Loucy (cell line): Measurements from ENCODE around the gene PARD3B.

Experiments used
- H2AFZ ChIP-seq: fragments of 200-600 bp; sonication (generic); 2 replicates; pipeline ENCODE4 v1.6.0; 2016; ENCODE audit warnings: antibody characterized with exemption, mild to moderate bottlenecking, low read length, moderate library complexity
- H3F3A ChIP-seq: fragments of 200-600 bp; 2 replicates; pipeline ENCODE4 v1.6.0; 2016; ENCODE audit warnings: antibody characterized with exemption, low read depth, mild to moderate bottlenecking
- H3K27me3 ChIP-seq: fragments of 200-600 bp; sonication (generic); 2 replicates; pipeline ENCODE4 v1.6.1; 2014; ENCODE audit warnings: low read length, mild to moderate bottlenecking; ENCODE audit not compliant: insufficient read depth, poor library complexity, severe bottlenecking
- H3K36me3 ChIP-seq: fragments of 200-600 bp; sonication (generic); 2 replicates; pipeline ENCODE4 v1.6.1; 2016; ENCODE audit warnings: low read length; ENCODE audit not compliant: insufficient read depth
- H3K4me1 ChIP-seq: fragments of 200-600 bp; sonication (generic); 2 replicates; pipeline ENCODE4 v1.5.1; 2014; ENCODE audit warnings: low read length, mild to moderate bottlenecking; ENCODE audit not compliant: insufficient read depth, poor library complexity, severe bottlenecking
- H3K4me2 ChIP-seq: fragments of 200-600 bp; sonication (generic); 2 replicates; pipeline ENCODE4 v1.6.0; 2014; ENCODE audit warnings: antibody characterized with exemption, low read length, low read depth, mild to moderate bottlenecking; ENCODE audit not compliant: poor library complexity, severe bottlenecking
- H3K4me3 ChIP-seq: fragments of 200-600 bp; sonication (generic); 2 replicates; pipeline ENCODE4 v1.5.1; 2014; ENCODE audit warnings: low read length, mild to moderate bottlenecking, mixed read lengths; ENCODE audit not compliant: poor library complexity, severe bottlenecking
- H3K79me2 ChIP-seq: fragments of 200-600 bp; sonication (generic); 2 replicates; pipeline ENCODE4 v1.6.1; 2014; ENCODE audit warnings: low read length; ENCODE audit not compliant: insufficient read depth
- H3K9ac ChIP-seq: fragments of 200-600 bp; sonication (generic); 2 replicates; pipeline ENCODE4 v1.6.0; 2014; ENCODE audit warnings: mild to moderate bottlenecking, low read depth, low read length, moderate library complexity; ENCODE audit not compliant: poor library complexity, severe bottlenecking
- H3K9me2 ChIP-seq: fragments of 200-600 bp; sonication (generic); replicated peaks from 2 replicates; pipeline ENCODE4 v1.6.1; 2016; ENCODE audit warnings: low read depth, low read length, mixed read lengths
- H3K9me3 ChIP-seq: fragments of 200-600 bp; sonication (generic); 2 replicates; pipeline ENCODE4 v1.6.1; 2014; ENCODE audit warnings: mild to moderate bottlenecking, antibody characterized with exemption, low read length, low read depth; ENCODE audit not compliant: insufficient read depth
- H4K20me1 ChIP-seq: fragments of 200-600 bp; sonication (generic); 2 replicates; pipeline ENCODE4 v1.6.0; 2014; ENCODE audit warnings: antibody characterized with exemption, low read length, mild to moderate bottlenecking; ENCODE audit not compliant: insufficient read depth, poor library complexity, severe bottlenecking
- CTCF ChIP-seq: fragments of 200-600 bp; sonication (generic); conservative IDR thresholded peaks from 2 replicates; pipeline ENCODE4 v1.5.1; 2014; ENCODE audit warnings: mild to moderate bottlenecking, antibody characterized with exemption, low read length
- EZH2phosphoT487 ChIP-seq: fragments of 200-600 bp; IDR thresholded peaks from 2 replicates; pipeline ENCODE4 v1.6.1; 2018; ENCODE audit warnings: antibody characterized with exemption, mild to moderate bottlenecking, moderate library complexity, borderline replicate concordance

PARD3B gene

GRCh38 chr2:204670756-204671155 lies 125.5 kb downstream of the PARD3B start:
- no peak overlapping the region for H3K9ac ChIP-seq
- no peaks in the 10 kb centered on the region for H3K4me1 ChIP-seq
- H3K27me3 ChIP-seq: no peaks in the 10 kb centered on the region
- no peaks in the 10 kb centered on the region for H3K9me2 ChIP-seq
- TF ChIP-seq EZH2phosphoT487: no peak
- TF ChIP-seq CTCF: no peak
- no peaks in the 10 kb centered on the region for H3K9me3 ChIP-seq
- no peaks in the 10 kb centered on the region for H3F3A ChIP-seq
- H2AFZ ChIP-seq: no peak overlapping the region
- no peaks in the 10 kb centered on the region for H3K36me3 ChIP-seq
- H3K4me2 ChIP-seq: no peak overlapping the region
- no peak overlapping the region for H3K4me3 ChIP-seq
- H4K20me1 ChIP-seq: no peaks in the 10 kb centered on the region
- H3K79me2 ChIP-seq: no peaks in the 10 kb centered on the region

- Histone ChIP-seq H3K4me1 (no peaks in the 10 kb centered on the region), H3K36me3 (no peaks in the 10 kb centered on the region)
- TF ChIP-seq EZH2phosphoT487 (no peak), CTCF (no peak)
These were observed 127.5 kb downstream of the PARD3B start for GRCh38 chr2:204672772-204673171.

GRCh38 chr2:204673877-204674276 lies 128.6 kb downstream of the PARD3B start:
- no peaks in the 10 kb centered on the region for H4K20me1 ChIP-seq
- no peaks in the 10 kb centered on the region for H3K9me3 ChIP-seq
- H3K9ac ChIP-seq: no peak overlapping the region
- H3K9me2 ChIP-seq: no peaks in the 10 kb centered on the region
- H3K4me1 ChIP-seq: no peaks in the 10 kb centered on the region
- TF ChIP-seq EZH2phosphoT487: no peak
- TF ChIP-seq CTCF: no peak
- no peaks in the 10 kb centered on the region for H3K36me3 ChIP-seq
- no peak overlapping the region for H2AFZ ChIP-seq
- H3K4me2 ChIP-seq: no peak overlapping the region
- H3F3A ChIP-seq: no peaks in the 10 kb centered on the region
- no peaks in the 10 kb centered on the region for H3K27me3 ChIP-seq
- H3K4me3 ChIP-seq: no peak overlapping the region
- H3K79me2 ChIP-seq: no peaks in the 10 kb centered on the region

More at GRCh38 chr2:204672772-204673171, 127.5 kb downstream of the PARD3B start:
- H3K4me2 ChIP-seq: no peak overlapping the region
- H3K9me2 ChIP-seq: no peaks in the 10 kb centered on the region
- no peaks in the 10 kb centered on the region for H3K9me3 ChIP-seq
- no peaks in the 10 kb centered on the region for H3F3A ChIP-seq
- H3K79me2 ChIP-seq: no peaks in the 10 kb centered on the region
- no peak overlapping the region for H3K9ac ChIP-seq
- H3K4me3 ChIP-seq: no peak overlapping the region
- no peak overlapping the region for H2AFZ ChIP-seq
- no peaks in the 10 kb centered on the region for H4K20me1 ChIP-seq
- no peaks in the 10 kb centered on the region for H3K27me3 ChIP-seq
